HG03575 (cell line): ENCODE results near the gene CIB2.

Source experiments
- ATAC-seq: cut with Tn5 transposase; IDR thresholded peaks from one replicate; pipeline ENCODE4 v1.9.1; 2021; ENCODE audit not compliant: unreplicated experiment, insufficient number of reproducible peaks, low FRiP score; ENCODE audit errors: extremely low read depth

CIB2 gene

DNA sequence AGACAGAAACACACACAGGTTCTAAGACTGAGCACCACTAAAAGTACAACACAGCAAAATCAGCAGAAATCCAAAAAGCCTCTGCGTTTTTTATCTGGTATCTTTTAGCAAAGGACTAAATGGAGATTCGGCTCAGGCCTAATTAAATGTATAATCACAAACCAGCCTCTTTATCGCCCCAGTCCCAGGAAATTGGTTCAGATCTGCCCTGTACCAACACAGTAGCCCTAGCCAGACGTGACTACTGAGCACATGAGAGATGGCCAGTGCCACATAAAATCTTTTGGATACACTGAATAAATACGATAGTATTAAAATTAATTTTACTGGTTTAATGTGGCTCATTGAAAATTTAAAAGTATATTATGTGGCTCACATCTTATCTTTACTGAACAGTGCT, 73.4 kb downstream of the CIB2 start:
- no peak for ATAC-seq

- no peak for ATAC-seq
Observed at GRCh38 chr15:78056714-78057269, 74.5 kb downstream of the CIB2 start.

- ATAC-seq = no peak
Observed at GRCh38 chr15:78055919-78056713, 75.1 kb downstream of the CIB2 start.

- ATAC-seq = no peak
Observed at GRCh38 chr15:78054966-78055365, 76.3 kb downstream of the CIB2 start.
